Mucosa of gallbladder (tissue), 1 donor: ENCODE data around the gene RIPOR2. TPM values are rescaled to one million over a fixed set of nuclear protein-coding genes. Genes with fewer than 3 reads are reported as not detected.
"Not testable (repeated sequence)": the region's sequence is repeated elsewhere in the genome, so short reads cannot be mapped to it uniquely, and the experiment has no call there.

ENCODE experiments used
- DNase-seq: peaks from one replicate; pipeline ENCODE4 v3.0.0-alpha.2; 2020; ENCODE audit warnings: low spot score
- total RNA-seq: library from RNA; stranded (reverse); gene quantifications from one replicate; pipeline ENCODE4 v1.2.1, GENCODE V29; 2021
- donor health status: DM: no; HTN: no; CAD: no.

The RIPOR2 gene
- total RNA-seq, 1 donor from 2014 or later: 3.2 TPM

DNA sequence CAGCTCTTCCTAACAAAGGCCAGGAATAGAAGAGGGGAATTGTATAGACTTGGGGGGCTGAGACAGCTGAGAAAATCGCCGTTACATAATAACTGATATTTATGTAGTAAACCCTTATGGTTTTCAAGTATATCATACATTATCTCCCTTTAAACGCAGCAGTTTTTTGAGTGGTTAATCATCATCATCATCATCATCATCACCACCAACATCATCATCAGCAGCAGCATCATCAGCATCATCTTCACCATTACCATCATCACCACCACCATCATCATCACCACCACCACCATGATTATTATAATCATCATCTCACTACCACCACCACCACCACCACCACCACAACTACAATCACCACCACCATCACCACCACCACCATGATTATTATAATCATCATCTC is 9.1 kb downstream of the RIPOR2 start:
- DNase-seq: not testable (repeated sequence)

DNA sequence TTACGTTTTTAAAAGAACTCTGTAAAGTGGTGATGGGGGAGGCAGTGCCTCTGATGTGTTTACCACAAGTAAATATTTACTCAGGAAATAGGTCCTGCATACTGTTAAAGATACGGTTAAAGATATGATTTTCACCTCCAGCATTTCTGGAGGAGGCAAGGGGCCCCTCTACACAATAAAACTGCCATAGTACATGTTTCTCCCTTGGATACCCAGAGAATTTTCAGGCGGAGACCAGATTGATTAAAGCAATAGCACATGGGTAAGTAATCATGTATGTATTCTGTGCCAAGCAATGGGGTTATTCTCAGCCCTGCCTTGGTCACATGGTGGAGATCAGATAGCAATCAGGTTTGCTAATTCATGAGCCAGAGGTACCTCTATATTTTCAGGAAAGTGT is 9.6 kb downstream of the RIPOR2 start:
- DNase-seq: no peak

- DNase-seq: no peak
Observed at GRCh38 chr6:24925661-24926060, 10.1 kb downstream of the RIPOR2 start.

DNA sequence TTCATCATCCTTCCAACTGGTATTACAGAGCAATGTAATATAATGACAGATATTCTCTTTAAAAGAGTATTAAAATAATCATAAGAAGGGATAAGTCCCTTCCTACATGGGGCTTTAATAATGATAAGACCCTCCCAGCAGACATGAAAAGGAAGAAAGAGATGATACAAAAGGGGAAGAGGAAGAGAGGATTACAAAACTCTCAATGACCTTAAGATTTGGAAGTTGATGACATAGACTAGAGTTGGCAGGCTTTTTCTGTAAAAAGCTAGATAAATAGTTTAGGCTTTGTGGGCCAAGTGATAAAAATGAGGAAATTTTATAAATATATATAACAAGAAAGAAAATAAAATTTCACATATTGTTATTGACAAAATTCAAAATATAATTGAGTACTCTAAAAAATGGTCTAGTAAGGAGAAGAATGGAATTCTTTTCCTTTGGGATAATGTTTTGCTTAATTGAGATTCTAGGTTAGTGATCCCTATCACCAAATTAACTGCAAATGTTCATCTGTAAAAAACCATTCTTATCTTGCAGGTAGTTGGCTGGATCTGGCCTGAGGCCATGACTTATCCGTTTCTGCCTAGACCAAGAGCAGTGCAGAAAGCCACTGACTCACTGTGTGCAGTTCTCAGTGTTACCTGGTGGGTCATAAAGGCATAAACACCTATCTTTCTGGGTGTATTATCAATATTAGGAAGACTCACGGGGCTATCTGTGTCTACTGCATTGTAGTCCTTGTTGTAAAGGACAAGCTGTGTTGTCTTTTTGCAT is 11.0 kb downstream of the RIPOR2 start:
- no peak for DNase-seq

GRCh38 chr6:24923885-24924401 is 11.8 kb downstream of the RIPOR2 start:
- DNase-seq: no peak

DNA sequence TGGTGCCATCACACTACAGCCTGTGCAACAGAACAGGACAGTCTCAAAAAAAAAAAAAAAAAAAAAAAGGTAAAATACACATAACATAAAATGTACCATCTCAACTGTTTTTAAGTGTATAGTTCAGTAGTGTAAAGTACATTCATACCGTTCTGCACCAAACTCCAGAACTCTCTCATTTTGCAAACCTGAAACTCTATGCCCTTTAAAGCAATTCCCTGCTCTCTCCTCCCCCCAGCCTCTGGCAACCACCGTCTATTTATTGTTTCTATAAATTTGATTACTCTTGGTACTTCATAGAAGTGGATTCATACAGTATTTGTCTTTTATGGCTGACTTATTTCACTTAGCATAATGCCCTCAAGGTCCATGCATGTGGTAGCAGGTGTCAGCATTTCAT is 12.9 kb downstream of the RIPOR2 start:
- no peak for DNase-seq

GRCh38 chr6:24922170-24922569 is 13.6 kb downstream of the RIPOR2 start:
- DNase-seq: no peak

DNA sequence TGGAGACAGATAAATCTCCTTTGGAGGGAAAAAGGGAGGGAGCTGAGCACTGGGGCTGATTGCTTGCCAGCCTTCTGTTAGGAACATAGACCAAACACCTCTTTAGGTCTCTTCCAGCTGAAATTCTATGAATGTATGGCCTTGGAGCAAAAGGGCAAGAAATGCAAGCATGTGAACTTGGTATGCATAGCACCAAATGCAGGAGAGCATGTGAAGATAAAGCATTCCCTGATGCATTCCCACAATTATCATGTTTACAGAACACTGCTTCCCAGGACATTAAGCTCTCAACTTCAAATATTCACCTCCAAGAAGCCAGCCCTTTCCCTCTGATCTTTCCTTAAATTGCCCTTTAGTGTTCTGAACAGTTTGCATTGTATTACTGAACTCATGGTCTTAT is 15.6 kb downstream of the RIPOR2 start:
- no peak for DNase-seq

GRCh38 chr6:24919056-24919892 is 16.5 kb downstream of the RIPOR2 start:
- DNase-seq: no peak

DNA sequence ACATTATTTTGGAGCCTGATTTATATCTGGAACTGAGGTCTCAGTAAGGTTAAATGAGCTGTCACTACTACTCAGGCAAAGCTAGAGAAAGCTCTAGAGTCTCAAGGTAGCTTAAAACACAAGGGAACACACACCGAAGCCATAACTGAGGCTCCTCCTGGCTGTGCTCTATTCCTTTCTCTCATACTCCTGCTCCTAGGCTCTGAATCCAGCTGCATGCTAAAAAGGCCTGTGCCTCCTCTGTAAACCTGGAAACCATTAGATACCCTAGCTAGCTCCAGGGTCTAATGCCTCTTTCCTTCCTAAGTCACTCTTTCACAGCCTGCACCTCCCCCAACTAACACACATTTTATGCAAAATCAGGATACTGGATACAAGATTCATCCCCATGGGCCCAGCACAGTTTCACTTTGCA is 17.1 kb downstream of the RIPOR2 start:
- DNase-seq: no peak

GRCh38 chr6:24916496-24916895 is 19.3 kb downstream of the RIPOR2 start:
- no peak for DNase-seq

GRCh38 chr6:24915641-24916040 is 20.1 kb downstream of the RIPOR2 start:
- DNase-seq: no peak

GRCh38 chr6:24914082-24914481 is 21.7 kb downstream of the RIPOR2 start:
- not testable (repeated sequence) for DNase-seq

- no peak for DNase-seq
Observed at GRCh38 chr6:24911796-24912382, 23.9 kb downstream of the RIPOR2 start.

DNA sequence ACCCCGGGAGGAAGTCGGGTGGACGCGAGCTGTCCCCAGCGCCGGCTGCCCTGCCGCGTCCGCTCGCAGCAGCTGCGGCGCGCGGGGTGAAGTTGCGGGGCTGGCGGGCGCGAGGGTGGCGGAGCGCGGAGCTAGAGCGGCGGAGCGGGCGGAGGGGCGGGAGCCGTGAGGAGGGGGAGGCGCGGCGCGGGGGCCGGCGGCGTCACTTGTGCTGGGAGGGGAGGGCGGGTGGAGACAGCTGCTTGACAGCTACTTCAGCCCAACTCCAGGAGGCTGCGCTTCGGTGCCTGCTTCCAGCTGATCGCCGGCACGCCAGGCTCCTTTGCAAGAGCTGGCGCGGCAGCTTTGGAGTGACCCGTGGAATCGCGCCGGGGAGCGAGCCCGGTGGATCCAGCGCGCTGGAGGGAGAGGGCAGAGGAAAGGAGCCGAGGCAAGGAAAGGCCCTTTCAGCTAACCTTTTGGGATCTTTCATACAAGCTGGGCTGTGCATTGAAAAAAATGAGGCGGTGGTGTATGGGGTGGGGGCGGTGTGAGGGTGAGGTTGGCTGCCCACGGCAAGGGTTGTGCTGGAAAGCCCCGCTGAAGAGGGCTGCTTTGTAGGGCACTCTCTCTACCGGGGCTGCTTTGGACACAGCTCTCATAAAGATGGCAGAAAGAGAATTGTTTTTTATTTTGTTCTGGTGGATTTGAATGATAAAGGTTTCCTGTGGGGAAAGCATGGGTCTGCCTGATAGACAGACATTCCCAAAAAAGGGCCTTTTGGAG is 24.6 kb downstream of the RIPOR2 start:
- peak; percentile 17 for DNase-seq

DNA sequence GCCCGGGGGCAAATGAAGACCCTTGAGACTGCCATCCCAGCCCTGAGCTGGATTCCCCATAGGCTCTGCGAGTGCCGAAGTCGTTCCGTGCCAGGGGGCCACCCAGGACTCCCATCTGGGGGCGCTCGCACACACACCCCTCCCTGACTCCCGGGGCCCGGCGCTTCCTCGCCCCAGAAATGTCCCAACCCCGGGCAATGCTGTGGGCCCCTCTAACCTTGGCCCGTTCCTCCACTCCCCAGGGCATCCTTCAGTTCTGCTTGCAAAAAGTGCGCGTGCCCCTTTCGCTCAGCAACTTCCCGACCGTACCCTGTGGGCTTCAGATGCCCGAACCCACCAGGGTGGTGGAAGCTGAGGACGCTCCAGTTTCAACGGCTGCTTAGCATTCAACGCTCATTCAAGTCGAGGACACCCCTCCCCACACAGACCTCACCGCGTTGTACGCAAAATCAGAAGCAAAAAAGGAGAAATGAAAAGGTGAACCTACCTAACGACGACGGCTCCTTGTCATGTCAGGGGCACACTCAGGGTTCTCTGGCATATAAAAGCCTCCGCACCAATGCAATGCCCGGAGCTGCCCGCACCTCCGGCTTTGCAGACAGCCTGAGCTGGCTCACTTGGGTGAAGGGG is 25.3 kb downstream of the RIPOR2 start:
- DNase-seq: no peak

- DNase-seq: no peak
Observed at GRCh38 chr6:24909241-24910216, 26.2 kb downstream of the RIPOR2 start.

DNA sequence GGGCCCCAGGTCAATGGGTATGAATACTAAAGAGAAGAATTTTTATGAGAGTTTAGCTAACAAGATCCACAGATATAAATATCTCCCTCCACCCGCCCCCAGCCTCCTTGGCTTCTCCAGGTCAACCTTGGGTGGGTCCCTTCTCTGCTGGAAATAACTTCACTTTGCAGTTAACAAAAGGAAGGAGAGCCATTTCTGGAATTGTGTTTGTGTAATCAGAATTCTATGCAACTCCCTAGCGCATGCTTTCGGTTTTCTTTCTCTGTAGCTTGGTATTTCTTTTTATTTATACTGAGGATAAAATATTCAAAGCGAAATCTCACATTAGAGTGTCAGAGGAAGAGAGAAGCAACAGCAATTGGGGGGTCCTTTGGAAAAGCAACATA is 27.1 kb downstream of the RIPOR2 start:
- no peak for DNase-seq

GRCh38 chr6:24907919-24908649 is 27.7 kb downstream of the RIPOR2 start:
- DNase-seq: no peak
